Left renal cortex interstitium (tissue), 4 donors: Measurements from ENCODE around the gene DCAF16. TPM values are rescaled to one million over a fixed set of nuclear protein-coding genes. Genes with fewer than 3 reads are reported as not detected.

ENCODE experiments used
- polyA plus RNA-seq, 4 donors: library from polyadenylated mRNA; unstranded; fragments of 120-200 nt; gene quantifications; one replicate each; pipeline ENCODE4 v1.2.1, GENCODE V29; 2013; ENCODE audit not compliant: insufficient read length in 4 of 4

DCAF16 gene
- polyA plus RNA-seq, 4 donors = 39.9 to 74.4 (median 58.1) TPM

Other genes with a start within 250 kb of the DCAF16 start
- gene LAP3, start 233.6 kb downstream of the DCAF16 start, polyA plus RNA-seq = 10 to 100 TPM; 67.5 to 86.8 (median 74.5) TPM
- 10 to 100 TPM; 60.0 to 71.3 (median 69.1) TPM for gene MED28, start 196.1 kb downstream of the DCAF16 start, polyA plus RNA-seq
- under 1 TPM; 0.47 to 0.94 (median 0.60) TPM for gene FAM184B, start 29.1 kb downstream of the DCAF16 start, polyA plus RNA-seq
- 10 to 100 TPM; 24.4 to 30.5 (median 25.7) TPM for gene NCAPG, start 222 bp upstream of the DCAF16 start, polyA plus RNA-seq
- gene LCORL, start 211.0 kb upstream of the DCAF16 start, polyA plus RNA-seq = 10 to 100 TPM; 24.3 to 30.7 (median 25.9) TPM